Vein endothelial cell (primary cell): ENCODE data around the gene ZNF845. TPM values are rescaled to one million over a fixed set of nuclear protein-coding genes. Genes with fewer than 3 reads are reported as not detected.

Source experiments
- total RNA-seq: library from RNA; depleted of rRNA; stranded (reverse); fragments of >200 nt; gene quantifications from 2 replicates; pipeline ENCODE4 v1.2.3, GENCODE V29; 2012

The ZNF845 gene
- 6.9 and 9.4 TPM in 2 replicates for total RNA-seq

DNA sequence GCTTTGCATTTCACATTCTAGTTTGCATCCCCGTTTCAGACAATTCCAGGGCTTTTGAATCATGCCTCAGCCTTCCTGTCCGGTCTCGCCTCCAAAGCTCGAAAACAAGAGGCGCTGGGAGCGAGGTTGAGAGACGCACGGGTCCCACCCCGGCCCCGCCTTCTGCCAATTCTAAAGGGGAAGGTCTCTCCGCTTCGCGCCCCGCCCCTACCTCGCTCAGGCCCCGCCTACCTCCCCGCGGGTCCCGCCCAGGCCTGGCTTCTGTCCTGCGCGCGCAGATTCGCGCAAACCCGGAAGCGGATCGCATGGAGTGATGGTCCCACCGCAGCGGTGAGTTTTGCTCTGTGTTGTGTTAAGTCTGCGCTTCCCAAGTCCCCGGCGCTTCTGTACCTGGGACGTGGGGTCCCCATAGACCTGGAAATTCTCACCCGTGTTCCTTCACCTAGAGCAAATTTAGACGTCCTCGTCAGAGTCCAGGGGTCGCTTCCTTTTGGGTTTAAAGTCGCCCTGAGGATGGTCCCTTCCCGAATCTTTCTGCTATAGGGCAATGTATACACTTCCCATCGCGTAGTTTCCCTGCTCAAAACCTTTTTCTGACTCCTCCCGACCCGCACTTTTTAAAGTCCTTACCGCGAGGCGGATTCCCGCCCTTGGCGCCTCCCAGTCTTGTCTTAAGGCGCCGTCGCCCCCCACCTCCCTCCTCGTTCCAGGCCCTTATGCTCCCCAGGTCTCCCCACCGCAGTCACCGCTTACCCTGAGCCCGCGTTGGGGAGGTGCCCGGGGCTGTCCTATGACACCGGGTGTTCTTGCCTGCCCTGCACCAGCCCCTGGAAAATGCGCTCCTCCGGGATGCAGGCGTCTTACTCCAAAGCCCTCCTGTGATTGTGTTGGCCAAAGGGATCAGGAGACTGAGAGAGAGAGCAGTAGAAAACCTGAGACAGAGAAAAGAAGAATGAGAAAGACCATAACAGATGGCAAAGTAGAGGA lies at the start of gene ZNF845:
Gene ZNF845 (plus strand): TSS at position 287 of the 987 bp plus-strand sequence. CDS start 7,559 bp downstream, outside the sequence.

DNA sequence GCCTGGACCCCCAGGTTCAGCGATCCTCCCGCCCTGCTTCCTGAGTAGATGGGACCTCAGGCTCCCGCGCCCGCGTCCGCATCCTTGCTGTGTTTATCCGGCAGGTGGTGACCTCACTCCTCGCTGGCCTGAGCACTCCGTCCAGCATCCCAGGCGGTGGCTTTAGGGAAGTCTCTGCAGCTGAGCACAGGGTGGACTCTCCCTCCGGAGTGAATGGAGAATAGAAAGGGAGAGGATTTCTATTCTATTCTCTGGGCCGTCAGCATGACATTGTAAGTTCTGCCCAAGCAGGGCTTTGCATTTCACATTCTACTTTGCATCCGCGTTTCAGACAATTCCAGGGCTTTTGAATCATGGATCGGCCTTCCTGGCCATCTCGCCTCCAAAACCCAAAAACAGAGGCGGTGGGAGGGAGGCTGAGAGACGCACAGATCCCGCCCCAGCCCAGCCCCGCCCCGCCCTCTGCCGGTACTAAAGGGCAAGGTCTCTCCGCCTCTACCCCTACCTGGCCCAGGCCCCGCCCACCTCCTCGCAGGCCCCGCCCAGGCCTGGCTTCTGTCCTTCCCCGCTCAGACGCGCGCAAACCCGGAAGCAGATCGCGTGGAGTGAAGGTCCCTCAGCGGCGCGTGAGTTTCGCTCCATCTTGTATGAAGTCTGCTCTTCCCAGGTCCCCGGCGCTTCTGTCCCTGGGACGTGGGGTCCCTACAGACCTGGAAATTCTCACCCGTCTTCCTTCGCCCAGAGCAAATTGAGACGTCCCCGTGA lies 31.8 kb downstream of the ZNF845 start, which contains the start of gene ZNF525:
Gene ZNF525 (plus strand): TSS at position 572 of the 765 bp plus-strand sequence. CDS start 6,577 bp downstream, outside the sequence.

GRCh38 chr19:53394974-53395839 lies 61.7 kb downstream of the ZNF845 start, which contains the start of gene ZNF765:
Gene ZNF765, plus strand, starts transcription at chr19:53395149. Its CDS starts 2,867 bp downstream, at chr19:53398016.

Other genes with a start within 250 kb of the ZNF845 start
- 25.9 and 41.8 TPM in 2 replicates for gene ZNF160, start 230.3 kb upstream of the ZNF845 start, total RNA-seq
- 2.3 and 2.7 TPM in 2 replicates for gene ZNF415, start 200.8 kb upstream of the ZNF845 start, total RNA-seq
- gene ZNF347, start 174.7 kb upstream of the ZNF845 start, total RNA-seq = 5.2 and 7.4 TPM in 2 replicates
- 3.3 and 4.1 TPM in 2 replicates for gene ZNF665, start 140.4 kb upstream of the ZNF845 start, total RNA-seq
- 20.6 and 30.4 TPM in 2 replicates for gene ZNF677, start 78.9 kb upstream of the ZNF845 start, total RNA-seq
- gene VN1R2, start 75.5 kb upstream of the ZNF845 start, total RNA-seq = not detected in 2 replicates
- gene VN1R4, start 66.0 kb upstream of the ZNF845 start, total RNA-seq = not detected in 2 replicates
- gene ZNF525, start 32.0 kb downstream of the ZNF845 start, total RNA-seq = 6.5 and 6.7 TPM in 2 replicates
- 10.1 and 16.5 TPM in 2 replicates for gene ZNF765, start 61.4 kb downstream of the ZNF845 start, total RNA-seq
- 8.8 and 10.4 TPM in 2 replicates for gene ZNF761, start 98.2 kb downstream of the ZNF845 start, total RNA-seq
- gene ZNF813, start 134.0 kb downstream of the ZNF845 start, total RNA-seq = 2.6 and 3.8 TPM in 2 replicates
- gene ZNF331, start 204.4 kb downstream of the ZNF845 start, total RNA-seq = 8.2 and 8.5 TPM in 2 replicates